Liver (tissue), 2 donors: ENCODE measurements around the gene PARP4.

Source experiments
- CTCF ChIP-seq: fragments of 150-350 bp; IDR thresholded peaks from 2 replicates; pipeline ENCODE4 v1.5.1; 2017; ENCODE audit warnings: improper control_type of control experiment, low read depth, low read length; ENCODE audit not compliant: missing input control
- REST ChIP-seq: IDR thresholded peaks from 2 replicates; pipeline ENCODE4 v1.6.1; 2016; ENCODE audit warnings: antibody characterized with exemption, mild to moderate bottlenecking
- ZBTB33 ChIP-seq: IDR thresholded peaks from 2 replicates; pipeline ENCODE4 v1.6.1; 2016; ENCODE audit warnings: antibody characterized with exemption
- donor health status: healthy.

GRCh38 chr13:24407844-24408243, 104.7 kb downstream of the PARP4 start:
- TF ChIP-seq CTCF (no peak), ZBTB33 (no peak), REST (no peak)
